NCI-H2196 (cell line): ENCODE data around the gene FBXO24.

Source experiments
- DNase-seq: peaks from one replicate; lab custom pipeline; 2025; ENCODE audit not compliant: unreplicated experiment; lab: John Stamatoyannopoulos, UW

FBXO24 gene

GRCh38 chr7:100614308-100614861 lies 28.3 kb downstream of the FBXO24 start:
- no peak for DNase-seq

GRCh38 chr7:100620239-100620638 lies 34.1 kb downstream of the FBXO24 start:
- no peak for DNase-seq

- DNase-seq = no peak
Measured at GRCh38 chr7:100620804-100621203, 34.7 kb downstream of the FBXO24 start.

- no peak for DNase-seq
Measured at GRCh38 chr7:100621554-100621953, 35.4 kb downstream of the FBXO24 start.

- DNase-seq = no peak
Measured at GRCh38 chr7:100623951-100624824, 38.1 kb downstream of the FBXO24 start.

GRCh38 chr7:100626055-100626454 lies 39.9 kb downstream of the FBXO24 start:
- DNase-seq = no peak

- peak; percentile 78 for DNase-seq
Measured at GRCh38 chr7:100626530-100627237, 40.6 kb downstream of the FBXO24 start.

GRCh38 chr7:100627238-100627549 lies 41.1 kb downstream of the FBXO24 start:
- no peak for DNase-seq

GRCh38 chr7:100629117-100629716 lies 43.1 kb downstream of the FBXO24 start:
- DNase-seq = peak; percentile 40

GRCh38 chr7:100630066-100630465 lies 43.9 kb downstream of the FBXO24 start:
- no peak for DNase-seq

- peak; percentile 45 for DNase-seq
Measured at GRCh38 chr7:100632951-100633717, 47.0 kb downstream of the FBXO24 start.

GRCh38 chr7:100639995-100640516 lies 53.9 kb downstream of the FBXO24 start:
- no peak for DNase-seq

- DNase-seq = no peak
Measured at GRCh38 chr7:100640517-100641440, 54.7 kb downstream of the FBXO24 start.

- no peak for DNase-seq
Measured at GRCh38 chr7:100641463-100641859, 55.3 kb downstream of the FBXO24 start, which contains the start of gene TFR2. Gene TFR2 (minus strand): TSS chr7:100641552. CDS start chr7:100641509, 43 bp downstream.

GRCh38 chr7:100641860-100642533 lies 55.9 kb downstream of the FBXO24 start:
- DNase-seq = no peak

GRCh38 chr7:100642534-100642907 lies 56.4 kb downstream of the FBXO24 start:
- DNase-seq = no peak

GRCh38 chr7:100649826-100650565 lies 63.9 kb downstream of the FBXO24 start:
- no peak for DNase-seq
